ENCODE data around the gene KPNA3. TPM values are rescaled to one million over a fixed set of nuclear protein-coding genes. Genes with fewer than 3 reads are reported as not detected.

KPNA3 gene
- total and polyA plus RNA-seq, 2 experiments from 2014 or later, result 30.5 to 55.7 TPM

DNA sequence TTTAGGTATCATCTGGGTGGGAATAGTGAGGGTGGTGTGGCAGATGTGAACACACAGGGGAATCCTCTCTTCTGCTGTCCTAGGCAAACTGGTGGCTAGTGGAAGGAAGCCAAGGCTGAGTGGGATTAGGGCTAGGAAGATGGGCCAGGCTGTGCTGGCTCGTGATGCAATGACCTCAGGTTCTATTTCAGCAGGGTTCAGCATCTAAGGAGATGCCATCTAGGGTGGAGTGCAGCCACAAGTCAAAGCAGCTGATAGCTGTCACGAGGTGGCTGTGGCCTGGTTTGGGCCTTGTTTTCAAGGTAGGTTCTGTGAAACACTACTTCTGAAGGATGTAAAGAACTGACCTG is 142.5 kb downstream of the KPNA3 start:
- H3K36me3 Mint-ChIP-seq (ENCODE audit: low read depth), result no peaks in the 10 kb centered on the region
- no peak for ATAC-seq
- H3K27ac ChIP-seq (ENCODE audit: low read depth), result no peak overlapping the region

More for the DNA sequence above, 142.5 kb downstream of the KPNA3 start:
- Histone ChIP-seq H3K36me3 (ENCODE audit: insufficient read depth) (no peaks in the 10 kb centered on the region), H3K4me1 (ENCODE audit: insufficient read depth) (no peaks in the 10 kb centered on the region), H3K9me2 (ENCODE audit: insufficient read depth) (no peaks in the 10 kb centered on the region), H4K20me1 (replicated peaks; ENCODE audit: insufficient read depth) (no peaks in the 10 kb centered on the region; the same call in 1 of the 2 replicates), H2AFZ (no peak overlapping the region), H3K4me3 (no peak overlapping the region), H3F3A (replicated peaks; ENCODE audit: low read depth) (0 out of 2 replicates have a peak, but pooled peaks cover 5% of the 10 kb centered on the region), H3K27me3 (ENCODE audit: insufficient read depth) (no peaks in the 10 kb centered on the region), H3K79me2 (replicated peaks; ENCODE audit: insufficient read depth) (no peaks in the 10 kb centered on the region), H3K4me2 (no peak overlapping the region)
- Mint-ChIP-seq H3K27me3 (ENCODE audit: insufficient read depth, low read depth, poor library complexity) (no peaks in the 10 kb centered on the region), H3K9me3 (no peaks in the 10 kb centered on the region), H3K4me1 (peaks cover 4% of the 10 kb centered on the region; the same call in 2 of the 3 replicates), H3K27ac (no peak overlapping the region), H3K4me3 (no peak overlapping the region)
- DNase-seq (ENCODE audit: low spot score), result no peak
- no peak for TF ChIP-seq EZH2 (IDR thresholded peaks at IDR 0.05; ENCODE audit: low read depth, unreplicated experiment)
- TF ChIP-seq, protein P1, sequence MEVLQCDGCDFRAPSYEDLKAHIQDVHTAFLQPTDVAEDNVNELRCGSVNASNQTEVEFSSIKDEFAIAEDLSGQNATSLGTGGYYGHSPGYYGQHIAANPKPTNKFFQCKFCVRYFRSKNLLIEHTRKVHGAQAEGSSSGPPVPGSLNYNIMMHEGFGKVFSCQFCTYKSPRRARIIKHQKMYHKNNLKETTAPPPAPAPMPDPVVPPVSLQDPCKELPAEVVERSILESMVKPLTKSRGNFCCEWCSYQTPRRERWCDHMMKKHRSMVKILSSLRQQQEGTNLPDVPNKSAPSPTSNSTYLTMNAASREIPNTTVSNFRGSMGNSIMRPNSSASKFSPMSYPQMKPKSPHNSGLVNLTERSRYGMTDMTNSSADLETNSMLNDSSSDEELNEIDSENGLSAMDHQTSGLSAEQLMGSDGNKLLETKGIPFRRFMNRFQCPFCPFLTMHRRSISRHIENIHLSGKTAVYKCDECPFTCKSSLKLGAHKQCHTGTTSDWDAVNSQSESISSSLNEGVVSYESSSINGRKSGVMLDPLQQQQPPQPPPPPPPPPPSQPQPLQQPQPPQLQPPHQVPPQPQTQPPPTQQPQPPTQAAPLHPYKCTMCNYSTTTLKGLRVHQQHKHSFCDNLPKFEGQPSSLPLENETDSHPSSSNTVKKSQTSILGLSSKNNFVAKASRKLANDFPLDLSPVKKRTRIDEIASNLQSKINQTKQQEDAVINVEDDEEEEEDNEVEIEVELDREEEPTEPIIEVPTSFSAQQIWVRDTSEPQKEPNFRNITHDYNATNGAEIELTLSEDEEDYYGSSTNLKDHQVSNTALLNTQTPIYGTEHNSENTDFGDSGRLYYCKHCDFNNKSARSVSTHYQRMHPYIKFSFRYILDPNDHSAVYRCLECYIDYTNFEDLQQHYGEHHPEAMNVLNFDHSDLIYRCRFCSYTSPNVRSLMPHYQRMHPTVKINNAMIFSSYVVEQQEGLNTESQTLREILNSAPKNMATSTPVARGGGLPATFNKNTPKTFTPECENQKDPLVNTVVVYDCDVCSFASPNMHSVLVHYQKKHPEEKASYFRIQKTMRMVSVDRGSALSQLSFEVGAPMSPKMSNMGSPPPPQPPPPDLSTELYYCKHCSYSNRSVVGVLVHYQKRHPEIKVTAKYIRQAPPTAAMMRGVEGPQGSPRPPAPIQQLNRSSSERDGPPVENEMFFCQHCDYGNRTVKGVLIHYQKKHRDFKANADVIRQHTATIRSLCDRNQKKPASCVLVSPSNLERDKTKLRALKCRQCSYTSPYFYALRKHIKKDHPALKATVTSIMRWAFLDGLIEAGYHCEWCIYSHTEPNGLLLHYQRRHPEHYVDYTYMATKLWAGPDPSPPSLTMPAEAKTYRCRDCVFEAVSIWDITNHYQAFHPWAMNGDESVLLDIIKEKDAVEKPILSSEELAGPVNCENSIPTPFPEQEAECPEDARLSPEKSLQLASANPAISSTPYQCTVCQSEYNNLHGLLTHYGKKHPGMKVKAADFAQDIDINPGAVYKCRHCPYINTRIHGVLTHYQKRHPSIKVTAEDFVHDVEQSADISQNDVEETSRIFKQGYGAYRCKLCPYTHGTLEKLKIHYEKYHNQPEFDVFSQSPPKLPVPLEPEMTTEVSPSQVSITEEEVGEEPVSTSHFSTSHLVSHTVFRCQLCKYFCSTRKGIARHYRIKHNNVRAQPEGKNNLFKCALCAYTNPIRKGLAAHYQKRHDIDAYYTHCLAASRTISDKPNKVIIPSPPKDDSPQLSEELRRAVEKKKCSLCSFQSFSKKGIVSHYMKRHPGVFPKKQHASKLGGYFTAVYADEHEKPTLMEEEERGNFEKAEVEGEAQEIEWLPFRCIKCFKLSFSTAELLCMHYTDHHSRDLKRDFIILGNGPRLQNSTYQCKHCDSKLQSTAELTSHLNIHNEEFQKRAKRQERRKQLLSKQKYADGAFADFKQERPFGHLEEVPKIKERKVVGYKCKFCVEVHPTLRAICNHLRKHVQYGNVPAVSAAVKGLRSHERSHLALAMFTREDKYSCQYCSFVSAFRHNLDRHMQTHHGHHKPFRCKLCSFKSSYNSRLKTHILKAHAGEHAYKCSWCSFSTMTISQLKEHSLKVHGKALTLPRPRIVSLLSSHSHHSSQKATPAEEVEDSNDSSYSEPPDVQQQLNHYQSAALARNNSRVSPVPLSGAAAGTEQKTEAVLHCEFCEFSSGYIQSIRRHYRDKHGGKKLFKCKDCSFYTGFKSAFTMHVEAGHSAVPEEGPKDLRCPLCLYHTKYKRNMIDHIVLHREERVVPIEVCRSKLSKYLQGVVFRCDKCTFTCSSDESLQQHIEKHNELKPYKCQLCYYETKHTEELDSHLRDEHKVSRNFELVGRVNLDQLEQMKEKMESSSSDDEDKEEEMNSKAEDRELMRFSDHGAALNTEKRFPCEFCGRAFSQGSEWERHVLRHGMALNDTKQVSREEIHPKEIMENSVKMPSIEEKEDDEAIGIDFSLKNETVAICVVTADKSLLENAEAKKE (CRISPR knock-in tag; IDR thresholded peaks at IDR 0.05), result no peak
- no peak for TF ChIP-seq NANOG (IDR thresholded peaks at IDR 0.05; ENCODE audit: borderline replicate concordance)

Other genes with a start within 250 kb of the KPNA3 start
- gene RCBTB1, start 207.1 kb downstream of the KPNA3 start, total RNA-seq (2014; rRNA removed; shearing (Covaris generic)), result 33.5 and 33.9 TPM in 2 replicates
- 10.8 and 11.2 TPM in 2 replicates for gene RCBTB1, start 207.1 kb downstream of the KPNA3 start, polyA plus RNA-seq (2016; fragmentation: Nextera tagmentation; extraction: Ambion mirVana)
- gene ARL11, start 164.2 kb downstream of the KPNA3 start, total RNA-seq (2014; rRNA removed; shearing (Covaris generic)), result 0.52 and 1.2 TPM in 2 replicates
- gene ARL11, start 164.2 kb downstream of the KPNA3 start, polyA plus RNA-seq (2016; fragmentation: Nextera tagmentation; extraction: Ambion mirVana), result 0.32 and 0.61 TPM in 2 replicates
- gene EBPL, start 101.2 kb downstream of the KPNA3 start, total RNA-seq (2014; rRNA removed; shearing (Covaris generic)), result 231 and 260 TPM in 2 replicates
- 245 and 258 TPM in 2 replicates for gene EBPL, start 101.2 kb downstream of the KPNA3 start, polyA plus RNA-seq (2016; fragmentation: Nextera tagmentation; extraction: Ambion mirVana)
- 2.0 and 2.9 TPM in 2 replicates for gene SPRYD7, start 143.7 kb upstream of the KPNA3 start, total RNA-seq (2014; rRNA removed; shearing (Covaris generic))
- gene SPRYD7, start 143.7 kb upstream of the KPNA3 start, polyA plus RNA-seq (2016; fragmentation: Nextera tagmentation; extraction: Ambion mirVana), result 6.6 and 7.4 TPM in 2 replicates
- gene TRIM13, start 204.4 kb upstream of the KPNA3 start, total RNA-seq (2014; rRNA removed; shearing (Covaris generic)), result 21.6 and 25.3 TPM in 2 replicates
- gene TRIM13, start 204.4 kb upstream of the KPNA3 start, polyA plus RNA-seq (2016; fragmentation: Nextera tagmentation; extraction: Ambion mirVana), result 22.1 and 23.0 TPM in 2 replicates
- gene KCNRG, start 222.8 kb upstream of the KPNA3 start, total RNA-seq (2014; rRNA removed; shearing (Covaris generic)), result 3.3 TPM in 1 of 2 replicates, not detected in the other
- gene KCNRG, start 222.8 kb upstream of the KPNA3 start, polyA plus RNA-seq (2016; fragmentation: Nextera tagmentation; extraction: Ambion mirVana), result 0.60 and 0.71 TPM in 2 replicates

All from GM23338 (cell line).